ENCODE data around the gene FOXO6. TPM values are rescaled to one million over a fixed set of nuclear protein-coding genes. Genes with fewer than 3 reads are reported as not detected.

The FOXO6 gene
- total and polyA plus RNA-seq, 2 experiments from 2014 or later = 0.68 to 4.2 TPM

DNA sequence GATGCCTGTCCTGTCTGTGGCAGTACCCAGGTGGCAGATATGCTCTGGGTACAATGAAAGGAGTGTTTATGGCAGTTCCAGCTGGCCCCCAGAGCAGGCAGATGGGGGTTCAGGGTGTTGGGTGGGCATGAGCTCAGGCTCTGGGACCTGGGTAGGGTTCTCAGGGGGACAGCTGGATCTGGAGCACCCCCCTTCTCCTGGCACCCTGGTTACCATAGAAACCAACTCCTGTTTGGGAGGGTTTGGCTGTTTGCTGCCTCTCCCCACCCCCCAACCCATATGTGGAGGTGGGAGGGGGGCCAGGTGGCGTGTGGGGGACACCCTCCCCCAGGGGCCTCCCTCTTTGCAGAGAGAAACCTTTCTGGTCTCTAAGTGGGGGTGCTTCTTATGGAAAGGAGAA lies 7.1 kb downstream of the FOXO6 start:
- Histone ChIP-seq H3K36me3 (ENCODE audit: insufficient read depth) (no peaks in the 10 kb centered on the region), H2AFZ (no peak overlapping the region), H3K4me2 (no peak overlapping the region), H3K79me2 (replicated peaks; ENCODE audit: insufficient read depth) (no peaks in the 10 kb centered on the region), H3K27me3 (ENCODE audit: insufficient read depth) (peaks cover 52% of the 10 kb centered on the region), H3K4me1 (ENCODE audit: insufficient read depth) (peaks cover 59% of the 10 kb centered on the region), H3K27ac (ENCODE audit: low read depth) (no peak overlapping the region), H3F3A (replicated peaks; ENCODE audit: low read depth) (no peaks in the 10 kb centered on the region), H3K4me3 (no peak overlapping the region), H3K9me2 (ENCODE audit: insufficient read depth) (no peaks in the 10 kb centered on the region), H4K20me1 (replicated peaks; ENCODE audit: insufficient read depth) (no peaks in the 10 kb centered on the region)
- peaks cover 72% of the 10 kb centered on the region for H3K4me1 Mint-ChIP-seq
- no peaks in the 10 kb centered on the region; the same call in 2 of the 3 replicates for H3K36me3 Mint-ChIP-seq (ENCODE audit: low read depth)
- ATAC-seq (no peak), DNase-seq (ENCODE audit: low spot score) (no peak)
- TF ChIP-seq, protein P1, sequence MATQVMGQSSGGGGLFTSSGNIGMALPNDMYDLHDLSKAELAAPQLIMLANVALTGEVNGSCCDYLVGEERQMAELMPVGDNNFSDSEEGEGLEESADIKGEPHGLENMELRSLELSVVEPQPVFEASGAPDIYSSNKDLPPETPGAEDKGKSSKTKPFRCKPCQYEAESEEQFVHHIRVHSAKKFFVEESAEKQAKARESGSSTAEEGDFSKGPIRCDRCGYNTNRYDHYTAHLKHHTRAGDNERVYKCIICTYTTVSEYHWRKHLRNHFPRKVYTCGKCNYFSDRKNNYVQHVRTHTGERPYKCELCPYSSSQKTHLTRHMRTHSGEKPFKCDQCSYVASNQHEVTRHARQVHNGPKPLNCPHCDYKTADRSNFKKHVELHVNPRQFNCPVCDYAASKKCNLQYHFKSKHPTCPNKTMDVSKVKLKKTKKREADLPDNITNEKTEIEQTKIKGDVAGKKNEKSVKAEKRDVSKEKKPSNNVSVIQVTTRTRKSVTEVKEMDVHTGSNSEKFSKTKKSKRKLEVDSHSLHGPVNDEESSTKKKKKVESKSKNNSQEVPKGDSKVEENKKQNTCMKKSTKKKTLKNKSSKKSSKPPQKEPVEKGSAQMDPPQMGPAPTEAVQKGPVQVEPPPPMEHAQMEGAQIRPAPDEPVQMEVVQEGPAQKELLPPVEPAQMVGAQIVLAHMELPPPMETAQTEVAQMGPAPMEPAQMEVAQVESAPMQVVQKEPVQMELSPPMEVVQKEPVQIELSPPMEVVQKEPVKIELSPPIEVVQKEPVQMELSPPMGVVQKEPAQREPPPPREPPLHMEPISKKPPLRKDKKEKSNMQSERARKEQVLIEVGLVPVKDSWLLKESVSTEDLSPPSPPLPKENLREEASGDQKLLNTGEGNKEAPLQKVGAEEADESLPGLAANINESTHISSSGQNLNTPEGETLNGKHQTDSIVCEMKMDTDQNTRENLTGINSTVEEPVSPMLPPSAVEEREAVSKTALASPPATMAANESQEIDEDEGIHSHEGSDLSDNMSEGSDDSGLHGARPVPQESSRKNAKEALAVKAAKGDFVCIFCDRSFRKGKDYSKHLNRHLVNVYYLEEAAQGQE (IDR thresholded peaks at IDR 0.05; ENCODE audit: unreplicated experiment) = no peak
- TF ChIP-seq, protein P2, sequence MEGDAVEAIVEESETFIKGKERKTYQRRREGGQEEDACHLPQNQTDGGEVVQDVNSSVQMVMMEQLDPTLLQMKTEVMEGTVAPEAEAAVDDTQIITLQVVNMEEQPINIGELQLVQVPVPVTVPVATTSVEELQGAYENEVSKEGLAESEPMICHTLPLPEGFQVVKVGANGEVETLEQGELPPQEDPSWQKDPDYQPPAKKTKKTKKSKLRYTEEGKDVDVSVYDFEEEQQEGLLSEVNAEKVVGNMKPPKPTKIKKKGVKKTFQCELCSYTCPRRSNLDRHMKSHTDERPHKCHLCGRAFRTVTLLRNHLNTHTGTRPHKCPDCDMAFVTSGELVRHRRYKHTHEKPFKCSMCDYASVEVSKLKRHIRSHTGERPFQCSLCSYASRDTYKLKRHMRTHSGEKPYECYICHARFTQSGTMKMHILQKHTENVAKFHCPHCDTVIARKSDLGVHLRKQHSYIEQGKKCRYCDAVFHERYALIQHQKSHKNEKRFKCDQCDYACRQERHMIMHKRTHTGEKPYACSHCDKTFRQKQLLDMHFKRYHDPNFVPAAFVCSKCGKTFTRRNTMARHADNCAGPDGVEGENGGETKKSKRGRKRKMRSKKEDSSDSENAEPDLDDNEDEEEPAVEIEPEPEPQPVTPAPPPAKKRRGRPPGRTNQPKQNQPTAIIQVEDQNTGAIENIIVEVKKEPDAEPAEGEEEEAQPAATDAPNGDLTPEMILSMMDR (conservative IDR thresholded peaks at IDR 0.05; ENCODE audit: low read depth in 2 of 2) = no peak
- TF ChIP-seq EZH2phosphoT487 (IDR thresholded peaks at IDR 0.05; ENCODE audit: unreplicated experiment) (no peak), CREB1 (CRISPR knock-in tag; IDR thresholded peaks at IDR 0.05; ENCODE audit: low read depth) (no peak), EZH2 (IDR thresholded peaks at IDR 0.05; ENCODE audit: low read depth, unreplicated experiment) (no peak), ZNF114 (CRISPR knock-in tag; IDR thresholded peaks at IDR 0.05) (no peak), ZNF331 (CRISPR knock-in tag; IDR thresholded peaks at IDR 0.05; ENCODE audit: low read depth) (no peak), STAT1 (IDR thresholded peaks at IDR 0.05; ENCODE audit: unreplicated experiment) (no peak), JUNB (IDR thresholded peaks at IDR 0.05; ENCODE audit: unreplicated experiment) (no peak), POLR2AphosphoS5 (IDR thresholded peaks at IDR 0.05; ENCODE audit: low read depth) (no peak), NANOG (IDR thresholded peaks at IDR 0.05; ENCODE audit: borderline replicate concordance) (no peak)
- TF ChIP-seq, protein P3, sequence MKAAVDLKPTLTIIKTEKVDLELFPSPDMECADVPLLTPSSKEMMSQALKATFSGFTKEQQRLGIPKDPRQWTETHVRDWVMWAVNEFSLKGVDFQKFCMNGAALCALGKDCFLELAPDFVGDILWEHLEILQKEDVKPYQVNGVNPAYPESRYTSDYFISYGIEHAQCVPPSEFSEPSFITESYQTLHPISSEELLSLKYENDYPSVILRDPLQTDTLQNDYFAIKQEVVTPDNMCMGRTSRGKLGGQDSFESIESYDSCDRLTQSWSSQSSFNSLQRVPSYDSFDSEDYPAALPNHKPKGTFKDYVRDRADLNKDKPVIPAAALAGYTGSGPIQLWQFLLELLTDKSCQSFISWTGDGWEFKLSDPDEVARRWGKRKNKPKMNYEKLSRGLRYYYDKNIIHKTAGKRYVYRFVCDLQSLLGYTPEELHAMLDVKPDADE (IDR thresholded peaks at IDR 0.05) = no peak
- TF ChIP-seq, protein P4, sequence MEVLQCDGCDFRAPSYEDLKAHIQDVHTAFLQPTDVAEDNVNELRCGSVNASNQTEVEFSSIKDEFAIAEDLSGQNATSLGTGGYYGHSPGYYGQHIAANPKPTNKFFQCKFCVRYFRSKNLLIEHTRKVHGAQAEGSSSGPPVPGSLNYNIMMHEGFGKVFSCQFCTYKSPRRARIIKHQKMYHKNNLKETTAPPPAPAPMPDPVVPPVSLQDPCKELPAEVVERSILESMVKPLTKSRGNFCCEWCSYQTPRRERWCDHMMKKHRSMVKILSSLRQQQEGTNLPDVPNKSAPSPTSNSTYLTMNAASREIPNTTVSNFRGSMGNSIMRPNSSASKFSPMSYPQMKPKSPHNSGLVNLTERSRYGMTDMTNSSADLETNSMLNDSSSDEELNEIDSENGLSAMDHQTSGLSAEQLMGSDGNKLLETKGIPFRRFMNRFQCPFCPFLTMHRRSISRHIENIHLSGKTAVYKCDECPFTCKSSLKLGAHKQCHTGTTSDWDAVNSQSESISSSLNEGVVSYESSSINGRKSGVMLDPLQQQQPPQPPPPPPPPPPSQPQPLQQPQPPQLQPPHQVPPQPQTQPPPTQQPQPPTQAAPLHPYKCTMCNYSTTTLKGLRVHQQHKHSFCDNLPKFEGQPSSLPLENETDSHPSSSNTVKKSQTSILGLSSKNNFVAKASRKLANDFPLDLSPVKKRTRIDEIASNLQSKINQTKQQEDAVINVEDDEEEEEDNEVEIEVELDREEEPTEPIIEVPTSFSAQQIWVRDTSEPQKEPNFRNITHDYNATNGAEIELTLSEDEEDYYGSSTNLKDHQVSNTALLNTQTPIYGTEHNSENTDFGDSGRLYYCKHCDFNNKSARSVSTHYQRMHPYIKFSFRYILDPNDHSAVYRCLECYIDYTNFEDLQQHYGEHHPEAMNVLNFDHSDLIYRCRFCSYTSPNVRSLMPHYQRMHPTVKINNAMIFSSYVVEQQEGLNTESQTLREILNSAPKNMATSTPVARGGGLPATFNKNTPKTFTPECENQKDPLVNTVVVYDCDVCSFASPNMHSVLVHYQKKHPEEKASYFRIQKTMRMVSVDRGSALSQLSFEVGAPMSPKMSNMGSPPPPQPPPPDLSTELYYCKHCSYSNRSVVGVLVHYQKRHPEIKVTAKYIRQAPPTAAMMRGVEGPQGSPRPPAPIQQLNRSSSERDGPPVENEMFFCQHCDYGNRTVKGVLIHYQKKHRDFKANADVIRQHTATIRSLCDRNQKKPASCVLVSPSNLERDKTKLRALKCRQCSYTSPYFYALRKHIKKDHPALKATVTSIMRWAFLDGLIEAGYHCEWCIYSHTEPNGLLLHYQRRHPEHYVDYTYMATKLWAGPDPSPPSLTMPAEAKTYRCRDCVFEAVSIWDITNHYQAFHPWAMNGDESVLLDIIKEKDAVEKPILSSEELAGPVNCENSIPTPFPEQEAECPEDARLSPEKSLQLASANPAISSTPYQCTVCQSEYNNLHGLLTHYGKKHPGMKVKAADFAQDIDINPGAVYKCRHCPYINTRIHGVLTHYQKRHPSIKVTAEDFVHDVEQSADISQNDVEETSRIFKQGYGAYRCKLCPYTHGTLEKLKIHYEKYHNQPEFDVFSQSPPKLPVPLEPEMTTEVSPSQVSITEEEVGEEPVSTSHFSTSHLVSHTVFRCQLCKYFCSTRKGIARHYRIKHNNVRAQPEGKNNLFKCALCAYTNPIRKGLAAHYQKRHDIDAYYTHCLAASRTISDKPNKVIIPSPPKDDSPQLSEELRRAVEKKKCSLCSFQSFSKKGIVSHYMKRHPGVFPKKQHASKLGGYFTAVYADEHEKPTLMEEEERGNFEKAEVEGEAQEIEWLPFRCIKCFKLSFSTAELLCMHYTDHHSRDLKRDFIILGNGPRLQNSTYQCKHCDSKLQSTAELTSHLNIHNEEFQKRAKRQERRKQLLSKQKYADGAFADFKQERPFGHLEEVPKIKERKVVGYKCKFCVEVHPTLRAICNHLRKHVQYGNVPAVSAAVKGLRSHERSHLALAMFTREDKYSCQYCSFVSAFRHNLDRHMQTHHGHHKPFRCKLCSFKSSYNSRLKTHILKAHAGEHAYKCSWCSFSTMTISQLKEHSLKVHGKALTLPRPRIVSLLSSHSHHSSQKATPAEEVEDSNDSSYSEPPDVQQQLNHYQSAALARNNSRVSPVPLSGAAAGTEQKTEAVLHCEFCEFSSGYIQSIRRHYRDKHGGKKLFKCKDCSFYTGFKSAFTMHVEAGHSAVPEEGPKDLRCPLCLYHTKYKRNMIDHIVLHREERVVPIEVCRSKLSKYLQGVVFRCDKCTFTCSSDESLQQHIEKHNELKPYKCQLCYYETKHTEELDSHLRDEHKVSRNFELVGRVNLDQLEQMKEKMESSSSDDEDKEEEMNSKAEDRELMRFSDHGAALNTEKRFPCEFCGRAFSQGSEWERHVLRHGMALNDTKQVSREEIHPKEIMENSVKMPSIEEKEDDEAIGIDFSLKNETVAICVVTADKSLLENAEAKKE (CRISPR knock-in tag; IDR thresholded peaks at IDR 0.05) = no peak
- H3K27me3 Mint-ChIP-seq (ENCODE audit: insufficient read depth, low read depth, poor library complexity) = peaks cover 41% of the 10 kb centered on the region
- no peak overlapping the region for H3K27ac Mint-ChIP-seq
- H3K4me3 Mint-ChIP-seq = no peak overlapping the region
- no peaks in the 10 kb centered on the region for H3K9me3 Mint-ChIP-seq
